Peyer's patch (tissue), 4 donors: ENCODE results near the gene STC2.

Experiments used
- CTCF ChIP-seq, 6 experiments: fragments of 450-650 bp in 4 of 6; fragments of 200-600 bp in 2 of 6; sonication (generic) in 1 of 6; IDR thresholded peaks; one replicate each; pipeline ENCODE4 v1.5.1; 2017 to 2019; ENCODE audit warnings: antibody characterized with exemption in 6 of 6, mild to moderate bottlenecking in 3 of 6, moderate library complexity in 1 of 6
- POLR2A ChIP-seq, 2 donors: fragments of 450-650 bp; IDR thresholded peaks; one replicate each; pipeline ENCODE4 v1.5.1; 2017; ENCODE audit warnings: antibody characterized with exemption in 2 of 2, mild to moderate bottlenecking in 2 of 2, moderate library complexity in 2 of 2

GRCh38 chr5:173318330-173318729 lies 9.9 kb downstream of the STC2 start:
- TF ChIP-seq POLR2A (IDR thresholded peaks at IDR 0.05) (no peak), CTCF (IDR thresholded peaks at IDR 0.05) (no peak)
